ENCODE data around the gene VCL.
"Not testable (repeated sequence)": the region's sequence is repeated elsewhere in the genome, so short reads cannot be mapped to it uniquely, and the experiment has no call there.

DNA sequence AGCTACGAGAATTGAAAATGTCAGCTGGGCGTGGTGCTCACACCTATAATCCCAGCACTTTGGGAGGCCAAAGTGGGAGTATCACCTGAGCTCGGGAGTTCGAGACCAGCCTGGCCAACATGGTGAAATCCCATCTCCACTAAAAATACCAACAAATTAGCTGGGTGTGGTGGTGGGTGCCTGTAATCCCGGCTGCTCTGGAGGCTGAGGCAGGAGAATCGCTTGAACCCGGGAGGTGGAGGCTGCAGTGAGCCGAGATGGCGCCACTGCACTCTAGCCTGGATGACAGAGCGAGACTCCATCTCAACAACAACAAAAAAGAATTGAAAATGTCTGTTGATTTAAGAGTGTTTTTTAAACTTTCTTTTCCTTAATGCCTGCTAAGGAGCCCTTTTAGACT, 149.1 kb downstream of the VCL start:
- TF ChIP-seq POLR2A (IDR thresholded peaks at IDR 0.05): not testable (repeated sequence)
- TF ChIP-seq, protein P1, sequence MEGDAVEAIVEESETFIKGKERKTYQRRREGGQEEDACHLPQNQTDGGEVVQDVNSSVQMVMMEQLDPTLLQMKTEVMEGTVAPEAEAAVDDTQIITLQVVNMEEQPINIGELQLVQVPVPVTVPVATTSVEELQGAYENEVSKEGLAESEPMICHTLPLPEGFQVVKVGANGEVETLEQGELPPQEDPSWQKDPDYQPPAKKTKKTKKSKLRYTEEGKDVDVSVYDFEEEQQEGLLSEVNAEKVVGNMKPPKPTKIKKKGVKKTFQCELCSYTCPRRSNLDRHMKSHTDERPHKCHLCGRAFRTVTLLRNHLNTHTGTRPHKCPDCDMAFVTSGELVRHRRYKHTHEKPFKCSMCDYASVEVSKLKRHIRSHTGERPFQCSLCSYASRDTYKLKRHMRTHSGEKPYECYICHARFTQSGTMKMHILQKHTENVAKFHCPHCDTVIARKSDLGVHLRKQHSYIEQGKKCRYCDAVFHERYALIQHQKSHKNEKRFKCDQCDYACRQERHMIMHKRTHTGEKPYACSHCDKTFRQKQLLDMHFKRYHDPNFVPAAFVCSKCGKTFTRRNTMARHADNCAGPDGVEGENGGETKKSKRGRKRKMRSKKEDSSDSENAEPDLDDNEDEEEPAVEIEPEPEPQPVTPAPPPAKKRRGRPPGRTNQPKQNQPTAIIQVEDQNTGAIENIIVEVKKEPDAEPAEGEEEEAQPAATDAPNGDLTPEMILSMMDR (IDR thresholded peaks at IDR 0.05): not testable (repeated sequence)
